DOHH2 (cell line): ENCODE results near the gene TANC2.

Experiments used
- CTCF ChIP-seq: fragments of 200-600 bp; sonication (generic); IDR thresholded peaks from one replicate; pipeline ENCODE4 v1.5.1; 2014; ENCODE audit warnings: antibody characterized with exemption, mild to moderate bottlenecking, low read depth, low read length; ENCODE audit not compliant: poor library complexity, severe bottlenecking
- EZH2phosphoT487 ChIP-seq: fragments of 200-600 bp; sonication (generic); IDR thresholded peaks from 2 replicates; pipeline ENCODE4 v1.6.1; 2017; ENCODE audit warnings: borderline replicate concordance, mild to moderate bottlenecking, antibody characterized with exemption, low read length, moderate library complexity, mixed read lengths

- TF ChIP-seq EZH2phosphoT487 (no peak), CTCF (no peak)
Observed at GRCh38 chr17:62923258-62924150, 42.5 kb upstream of the TANC2 start.
